Upper lobe of left lung (tissue), 4 donors: ENCODE data around the gene VMP1.

Experiments used
- CTCF ChIP-seq, 6 experiments: fragments of 450-650 bp in 4 of 6; fragments of 200-600 bp in 2 of 6; sonication (generic) in 2 of 6; IDR thresholded peaks; one replicate each; pipeline ENCODE4 v1.5.1; 2016 to 2019; ENCODE audit warnings: antibody characterized with exemption in 6 of 6
- POLR2A ChIP-seq, 4 donors: fragments of 450-650 bp; IDR thresholded peaks; one replicate each; pipeline ENCODE4 v1.5.1; 2016 to 2017; ENCODE audit warnings: antibody characterized with exemption in 4 of 4, mild to moderate bottlenecking in 2 of 4
- POLR2AphosphoS5 ChIP-seq, 2 donors: sonication (generic); formaldehyde crosslinking; IDR thresholded peaks; one replicate each; pipeline ENCODE4 v1.5.1; 2017; ENCODE audit warnings: antibody characterized with exemption in 2 of 2

GRCh38 chr17:59828478-59828760 lies 121.0 kb downstream of the VMP1 start:
- TF ChIP-seq CTCF (IDR thresholded peaks at IDR 0.05), result no peak
- no peak for TF ChIP-seq POLR2AphosphoS5 (IDR thresholded peaks at IDR 0.05)
- no peak for TF ChIP-seq POLR2A (IDR thresholded peaks at IDR 0.05)
